Stimulated activated effector memory CD8-positive, alpha-beta T cell treated with anti-CD3 and anti-CD28 coated beads, Interleukin-12 subunit alpha, Interleukin-12 subunit beta, amount 100 ng/mL, for 72 hours (primary cell): ENCODE measurements around the gene CAMKMT.

Experiments used
- ATAC-seq: fragments of 150-1000 bp; cut with Tn5 transposase; 2 replicates; pipeline ENCODE4 v1.10.0; 2021
- DNase-seq, 2 donors: peaks; one replicate each; pipeline ENCODE4 v3.0.0; 2021 to 2022; ENCODE audit warnings: low spot score in 2 of 2
- H3K27ac Mint-ChIP-seq: one replicate; pipeline ENCODE4 v1.8.0; 2022; ENCODE audit warnings: mild to moderate bottlenecking, mixed read lengths
- H3K36me3 Mint-ChIP-seq: one replicate; pipeline ENCODE4 v1.8.0; 2022; ENCODE audit warnings: mild to moderate bottlenecking, mixed read lengths
- H3K4me1 Mint-ChIP-seq: one replicate; pipeline ENCODE4 v1.8.0; 2022; ENCODE audit warnings: mixed read lengths
- H3K4me3 Mint-ChIP-seq: one replicate; pipeline ENCODE4 v1.8.0; 2022; ENCODE audit warnings: mild to moderate bottlenecking, mixed read lengths
- H3K9me3 Mint-ChIP-seq: one replicate; pipeline ENCODE4 v1.8.0; 2022; ENCODE audit warnings: mixed read lengths

The CAMKMT gene

GRCh38 chr2:44596537-44597320, 235.0 kb downstream of the CAMKMT start:
- H3K9me3 Mint-ChIP-seq, result no peaks in the 10 kb centered on the region
- no peaks in the 10 kb centered on the region for H3K4me1 Mint-ChIP-seq
- H3K4me3 Mint-ChIP-seq, result no peak overlapping the region
- no peak overlapping the region for H3K27ac Mint-ChIP-seq
- ATAC-seq (peak; percentile 34), DNase-seq (no peak)
- H3K36me3 Mint-ChIP-seq, result no peaks in the 10 kb centered on the region

DNA sequence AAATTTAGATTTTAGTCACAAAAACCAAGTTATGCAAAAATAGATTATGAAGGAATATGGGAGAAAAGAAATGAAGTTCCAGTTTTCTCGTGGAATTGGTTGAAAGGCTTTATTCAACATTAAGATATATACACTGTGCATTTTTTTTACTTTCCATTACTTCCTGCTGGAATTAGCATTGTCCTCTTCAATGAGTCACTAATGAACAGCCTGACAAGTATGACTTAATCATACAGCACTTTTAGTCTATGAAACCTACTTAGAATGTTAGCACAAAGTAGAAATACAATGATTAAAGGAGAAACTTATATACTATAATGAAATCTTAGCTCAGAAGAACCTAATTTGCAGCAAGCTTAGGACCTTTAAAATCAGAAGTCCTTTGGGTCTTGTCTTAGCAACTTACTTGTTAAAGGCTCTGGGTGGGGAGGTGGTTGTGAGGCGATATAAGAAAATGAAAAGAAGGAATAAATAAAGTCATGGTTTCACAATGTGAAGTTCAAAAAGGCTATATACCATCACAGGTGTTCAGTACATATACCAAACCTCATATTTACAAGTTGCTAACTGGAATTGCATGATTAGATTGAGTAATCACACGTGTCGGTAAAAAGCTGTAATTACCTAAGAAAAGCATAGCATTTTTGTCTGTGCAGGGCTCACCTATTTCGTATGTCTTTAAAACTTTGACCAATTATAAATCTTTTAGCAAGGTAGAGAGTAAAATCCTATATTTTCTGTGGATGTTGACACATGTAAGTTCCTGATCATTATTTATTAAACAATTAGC, 236.8 kb downstream of the CAMKMT start:
- no peaks in the 10 kb centered on the region for H3K36me3 Mint-ChIP-seq
- no peaks in the 10 kb centered on the region for H3K4me1 Mint-ChIP-seq
- ATAC-seq (no peak), DNase-seq (no peak)
- H3K9me3 Mint-ChIP-seq, result no peaks in the 10 kb centered on the region
- no peak overlapping the region for H3K27ac Mint-ChIP-seq
- no peak overlapping the region for H3K4me3 Mint-ChIP-seq

DNA sequence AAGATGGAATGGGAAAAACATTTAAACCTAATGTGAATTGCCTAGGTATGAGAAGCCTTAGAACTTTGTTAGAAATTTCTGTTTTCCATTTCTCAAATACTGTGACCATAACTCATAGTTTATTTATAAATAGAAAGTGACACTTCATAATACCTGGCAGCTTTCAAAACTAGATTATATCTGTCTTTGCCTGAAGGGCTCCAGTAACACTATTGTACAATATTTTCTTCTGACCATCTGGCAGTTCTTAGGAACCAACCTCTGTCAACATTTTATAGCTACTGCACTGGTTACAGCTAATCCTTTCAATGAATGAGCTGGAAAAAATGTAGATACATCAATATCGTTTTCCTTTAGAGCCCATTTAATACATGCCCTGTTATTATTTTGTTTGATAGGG, 237.4 kb downstream of the CAMKMT start:
- H3K36me3 Mint-ChIP-seq, result no peaks in the 10 kb centered on the region
- DNase-seq (no peak), ATAC-seq (no peak)
- H3K27ac Mint-ChIP-seq, result no peak overlapping the region
- H3K4me3 Mint-ChIP-seq, result no peak overlapping the region
- no peaks in the 10 kb centered on the region for H3K9me3 Mint-ChIP-seq
- H3K4me1 Mint-ChIP-seq, result no peaks in the 10 kb centered on the region

GRCh38 chr2:44602446-44602845, 240.7 kb downstream of the CAMKMT start:
- H3K4me1 Mint-ChIP-seq, result no peaks in the 10 kb centered on the region

GRCh38 chr2:44605511-44605910, 243.8 kb downstream of the CAMKMT start:
- Mint-ChIP-seq H3K4me3 (no peak overlapping the region), H3K36me3 (no peaks in the 10 kb centered on the region), H3K9me3 (no peaks in the 10 kb centered on the region), H3K27ac (no peak overlapping the region), H3K4me1 (no peaks in the 10 kb centered on the region)
- ATAC-seq (no peak), DNase-seq (no peak)

More at GRCh38 chr2:44602446-44602845, 240.7 kb downstream of the CAMKMT start:
- no peak for DNase-seq
- H3K36me3 Mint-ChIP-seq, result no peaks in the 10 kb centered on the region
- no peak for ATAC-seq
- no peak overlapping the region for H3K4me3 Mint-ChIP-seq
- no peaks in the 10 kb centered on the region for H3K9me3 Mint-ChIP-seq
- H3K27ac Mint-ChIP-seq, result no peak overlapping the region

DNA sequence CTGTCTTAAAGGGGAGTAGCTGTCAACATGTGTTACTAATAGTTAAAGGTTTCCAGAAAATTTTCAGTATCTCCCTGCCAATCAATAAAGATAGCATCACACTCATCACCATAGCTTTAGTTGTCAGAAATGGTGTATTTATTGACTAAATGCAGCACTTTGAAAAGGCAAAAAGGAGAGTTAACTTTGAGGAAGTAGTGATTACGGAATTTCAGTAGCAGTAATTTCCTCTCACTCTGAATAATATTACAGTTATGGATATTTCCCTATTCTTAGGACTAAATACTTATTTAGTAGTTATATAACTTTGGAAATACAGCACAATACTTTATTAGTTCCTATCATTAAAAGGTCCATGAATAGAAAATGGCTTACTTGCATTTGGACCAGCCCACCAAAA, 250.5 kb downstream of the CAMKMT start:
- Mint-ChIP-seq H3K27ac (no peak overlapping the region), H3K4me3 (no peak overlapping the region), H3K4me1 (no peaks in the 10 kb centered on the region), H3K36me3 (no peaks in the 10 kb centered on the region), H3K9me3 (peaks cover 3% of the 10 kb centered on the region)
- ATAC-seq (no peak), DNase-seq (no peak)

DNA sequence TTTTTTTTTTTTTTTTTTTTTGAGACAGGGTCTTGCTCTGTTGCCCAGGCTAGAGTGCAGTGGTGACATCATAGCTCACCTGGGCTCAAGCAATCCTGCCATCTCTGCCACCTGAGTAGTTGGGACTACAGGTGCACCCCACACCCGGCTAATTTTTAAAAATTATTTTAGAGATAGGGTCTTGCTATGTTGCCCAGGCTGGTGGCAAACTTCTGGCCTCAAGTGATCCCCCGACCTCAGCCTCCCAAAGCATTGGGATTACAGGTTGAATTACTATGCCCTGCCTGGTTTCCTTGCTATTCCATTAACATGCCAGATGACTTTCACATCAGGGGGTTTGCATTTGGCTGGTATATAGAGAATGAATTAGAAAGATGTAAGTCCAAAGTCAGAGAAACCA, 253.2 kb downstream of the CAMKMT start:
- Mint-ChIP-seq H3K27ac (no peak overlapping the region), H3K9me3 (peaks cover 3% of the 10 kb centered on the region), H3K4me3 (no peak overlapping the region), H3K36me3 (no peaks in the 10 kb centered on the region), H3K4me1 (no peaks in the 10 kb centered on the region)
- no peak for DNase-seq
- ATAC-seq, result no peak

GRCh38 chr2:44615950-44616518, 254.3 kb downstream of the CAMKMT start:
- H3K36me3 Mint-ChIP-seq, result no peaks in the 10 kb centered on the region
- H3K27ac Mint-ChIP-seq, result no peak overlapping the region
- no peak for DNase-seq
- no peak for ATAC-seq
- H3K4me3 Mint-ChIP-seq, result no peak overlapping the region
- H3K4me1 Mint-ChIP-seq, result peaks cover 5% of the 10 kb centered on the region
- no peaks in the 10 kb centered on the region for H3K9me3 Mint-ChIP-seq

DNA sequence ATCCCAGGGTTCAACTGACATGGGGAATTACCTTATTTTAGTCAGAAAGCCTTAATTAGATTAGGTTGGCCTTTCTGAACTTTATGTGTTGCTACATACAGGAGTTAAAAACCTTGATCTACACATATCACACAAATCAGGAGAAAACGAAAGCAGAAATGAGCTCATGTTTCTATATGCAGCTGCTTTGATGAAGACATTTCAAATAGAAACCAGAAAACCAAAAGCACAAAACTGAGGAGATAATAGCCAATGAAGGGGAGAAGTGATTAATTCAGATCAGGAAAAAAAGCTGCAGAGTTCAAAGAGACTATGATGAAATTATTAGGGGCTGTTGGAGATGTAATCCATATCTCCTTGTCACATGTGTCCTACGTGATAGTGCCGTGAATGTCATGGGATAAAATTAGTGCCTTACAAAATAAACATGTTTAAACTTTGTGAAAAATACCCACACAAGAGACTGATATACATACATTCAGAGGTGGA, 255.0 kb downstream of the CAMKMT start:
- DNase-seq (no peak), ATAC-seq (peak; percentile 93)
- Mint-ChIP-seq H3K4me3 (no peak overlapping the region), H3K27ac (no peak overlapping the region), H3K4me1 (peaks cover 5% of the 10 kb centered on the region), H3K9me3 (no peaks in the 10 kb centered on the region), H3K36me3 (no peaks in the 10 kb centered on the region)

- Mint-ChIP-seq H3K36me3 (no peaks in the 10 kb centered on the region), H3K4me3 (no peak overlapping the region), H3K27ac (no peak overlapping the region), H3K4me1 (peaks cover 5% of the 10 kb centered on the region), H3K9me3 (peaks cover 2% of the 10 kb centered on the region)
- ATAC-seq (no peak), DNase-seq (no peak)
These were observed 256.7 kb downstream of the CAMKMT start for GRCh38 chr2:44618251-44619023.

- peaks cover 2% of the 10 kb centered on the region for H3K9me3 Mint-ChIP-seq
- H3K4me1 Mint-ChIP-seq, result peaks cover 5% of the 10 kb centered on the region
- no peak overlapping the region for H3K27ac Mint-ChIP-seq
- H3K36me3 Mint-ChIP-seq, result no peaks in the 10 kb centered on the region
- DNase-seq (no peak), ATAC-seq (no peak)
- no peak overlapping the region for H3K4me3 Mint-ChIP-seq
These were observed 258.6 kb downstream of the CAMKMT start for GRCh38 chr2:44620189-44620990.

- no peaks in the 10 kb centered on the region for H3K36me3 Mint-ChIP-seq
- H3K4me3 Mint-ChIP-seq, result no peak overlapping the region
- peaks cover 5% of the 10 kb centered on the region for H3K4me1 Mint-ChIP-seq
- peaks cover 2% of the 10 kb centered on the region for H3K9me3 Mint-ChIP-seq
- ATAC-seq, result no peak
- no peak overlapping the region for H3K27ac Mint-ChIP-seq
- DNase-seq, result no peak
These were observed 262.0 kb downstream of the CAMKMT start for GRCh38 chr2:44623622-44624351.

DNA sequence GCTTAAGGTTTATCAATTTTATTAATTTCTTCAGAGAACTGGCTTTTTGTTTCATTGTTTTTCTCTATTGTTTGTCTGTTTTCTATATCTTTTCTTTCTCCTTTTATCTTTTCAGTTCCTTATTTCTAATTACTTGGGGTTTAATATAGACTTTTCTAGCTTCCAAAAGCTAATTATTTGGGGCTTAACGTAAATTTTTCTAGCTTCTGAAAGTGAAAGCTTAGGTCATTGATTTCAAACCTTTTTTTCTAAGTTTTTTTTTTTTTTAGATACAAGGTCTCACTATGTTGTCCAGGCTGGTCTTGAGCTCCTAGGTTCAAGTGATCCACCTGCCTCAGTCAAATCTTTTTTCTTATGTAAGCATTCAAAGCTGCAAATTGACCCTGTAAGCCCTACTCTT, 266.6 kb downstream of the CAMKMT start:
- no peak for ATAC-seq
- no peak overlapping the region for H3K27ac Mint-ChIP-seq
- no peaks in the 10 kb centered on the region for H3K4me1 Mint-ChIP-seq
- no peak for DNase-seq
- H3K9me3 Mint-ChIP-seq, result peaks cover 6% of the 10 kb centered on the region
- no peaks in the 10 kb centered on the region for H3K36me3 Mint-ChIP-seq
- H3K4me3 Mint-ChIP-seq, result no peak overlapping the region
